ENCODE results near the gene RAB27B.

The RAB27B gene

GRCh38 chr18:54872681-54873080, 44.4 kb downstream of the RAB27B start:
- no peak overlapping the region for H2AFZ ChIP-seq (ENCODE audit: low read depth)
- no peak overlapping the region for H3K27ac ChIP-seq

DNA sequence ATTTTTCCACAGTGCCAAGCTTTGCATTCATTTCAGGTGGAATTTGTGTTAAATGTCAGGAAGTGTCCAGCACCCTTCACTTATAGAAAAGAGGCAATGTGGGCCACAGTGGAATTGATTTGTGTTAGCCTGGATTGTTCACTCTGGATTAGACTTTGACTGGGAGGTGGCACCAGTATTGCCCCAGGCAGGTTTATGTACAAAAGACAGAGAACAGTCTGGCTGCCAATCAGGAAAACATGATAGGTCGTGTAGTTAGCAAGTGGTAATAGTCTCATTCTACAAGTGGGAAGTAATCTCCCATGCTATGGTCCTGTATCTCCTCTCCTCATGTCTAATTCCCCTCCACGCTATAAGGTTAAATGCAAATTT, 45.6 kb downstream of the RAB27B start:
- H3K27me3 ChIP-seq (ENCODE audit: insufficient read depth, low read depth) = no peaks in the 10 kb centered on the region
- no peak overlapping the region for H3K9ac ChIP-seq
- H4K20me1 ChIP-seq (ENCODE audit: insufficient read depth) = no peaks in the 10 kb centered on the region
- no peaks in the 10 kb centered on the region for H3K36me3 ChIP-seq (ENCODE audit: insufficient read depth)
- no peak overlapping the region for H2AFZ ChIP-seq (ENCODE audit: low read depth)
- H3K4me2 ChIP-seq = no peak overlapping the region
- H3K27ac ChIP-seq = no peak overlapping the region
- H3K4me3 ChIP-seq (IDR thresholded peaks at IDR 0.05; ENCODE audit: insufficient read depth, low read depth, low read length) = no peak overlapping the region
- TF ChIP-seq, protein P1, sequence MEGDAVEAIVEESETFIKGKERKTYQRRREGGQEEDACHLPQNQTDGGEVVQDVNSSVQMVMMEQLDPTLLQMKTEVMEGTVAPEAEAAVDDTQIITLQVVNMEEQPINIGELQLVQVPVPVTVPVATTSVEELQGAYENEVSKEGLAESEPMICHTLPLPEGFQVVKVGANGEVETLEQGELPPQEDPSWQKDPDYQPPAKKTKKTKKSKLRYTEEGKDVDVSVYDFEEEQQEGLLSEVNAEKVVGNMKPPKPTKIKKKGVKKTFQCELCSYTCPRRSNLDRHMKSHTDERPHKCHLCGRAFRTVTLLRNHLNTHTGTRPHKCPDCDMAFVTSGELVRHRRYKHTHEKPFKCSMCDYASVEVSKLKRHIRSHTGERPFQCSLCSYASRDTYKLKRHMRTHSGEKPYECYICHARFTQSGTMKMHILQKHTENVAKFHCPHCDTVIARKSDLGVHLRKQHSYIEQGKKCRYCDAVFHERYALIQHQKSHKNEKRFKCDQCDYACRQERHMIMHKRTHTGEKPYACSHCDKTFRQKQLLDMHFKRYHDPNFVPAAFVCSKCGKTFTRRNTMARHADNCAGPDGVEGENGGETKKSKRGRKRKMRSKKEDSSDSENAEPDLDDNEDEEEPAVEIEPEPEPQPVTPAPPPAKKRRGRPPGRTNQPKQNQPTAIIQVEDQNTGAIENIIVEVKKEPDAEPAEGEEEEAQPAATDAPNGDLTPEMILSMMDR (conservative IDR thresholded peaks at IDR 0.05; ENCODE audit: low read depth, low read length) = no peak
- no peaks in the 10 kb centered on the region for H3K4me1 ChIP-seq (ENCODE audit: low read depth, poor library complexity, severe bottlenecking)
- H3K79me2 ChIP-seq (ENCODE audit: insufficient read depth, low read depth) = no peaks in the 10 kb centered on the region

More at GRCh38 chr18:54872681-54873080, 44.4 kb downstream of the RAB27B start:
- TF ChIP-seq, protein P1 (conservative IDR thresholded peaks at IDR 0.05; ENCODE audit: low read depth, low read length) = no peak
- no peaks in the 10 kb centered on the region for H4K20me1 ChIP-seq (ENCODE audit: insufficient read depth)
- H3K9ac ChIP-seq = no peak overlapping the region
- no peak overlapping the region for H3K4me2 ChIP-seq
- no peaks in the 10 kb centered on the region for H3K27me3 ChIP-seq (ENCODE audit: insufficient read depth, low read depth)
- H3K79me2 ChIP-seq (ENCODE audit: insufficient read depth, low read depth) = no peaks in the 10 kb centered on the region
- no peak overlapping the region for H3K4me3 ChIP-seq (IDR thresholded peaks at IDR 0.05; ENCODE audit: insufficient read depth, low read depth, low read length)
- H3K4me1 ChIP-seq (ENCODE audit: low read depth, poor library complexity, severe bottlenecking) = no peaks in the 10 kb centered on the region
- H3K36me3 ChIP-seq (ENCODE audit: insufficient read depth) = no peaks in the 10 kb centered on the region

GRCh38 chr18:54875063-54875462, 46.8 kb downstream of the RAB27B start:
- Histone ChIP-seq H2AFZ (ENCODE audit: low read depth) (no peak overlapping the region), H3K27ac (no peak overlapping the region), H3K79me2 (ENCODE audit: insufficient read depth, low read depth) (no peaks in the 10 kb centered on the region), H4K20me1 (ENCODE audit: insufficient read depth) (no peaks in the 10 kb centered on the region), H3K4me3 (IDR thresholded peaks at IDR 0.05; ENCODE audit: insufficient read depth, low read depth, low read length) (no peak overlapping the region), H3K36me3 (ENCODE audit: insufficient read depth) (no peaks in the 10 kb centered on the region), H3K9ac (no peak overlapping the region), H3K4me2 (no peak overlapping the region), H3K4me1 (ENCODE audit: low read depth, poor library complexity, severe bottlenecking) (no peaks in the 10 kb centered on the region), H3K27me3 (ENCODE audit: insufficient read depth, low read depth) (no peaks in the 10 kb centered on the region)
- TF ChIP-seq, protein P1 (conservative IDR thresholded peaks at IDR 0.05; ENCODE audit: low read depth, low read length) = no peak

DNA sequence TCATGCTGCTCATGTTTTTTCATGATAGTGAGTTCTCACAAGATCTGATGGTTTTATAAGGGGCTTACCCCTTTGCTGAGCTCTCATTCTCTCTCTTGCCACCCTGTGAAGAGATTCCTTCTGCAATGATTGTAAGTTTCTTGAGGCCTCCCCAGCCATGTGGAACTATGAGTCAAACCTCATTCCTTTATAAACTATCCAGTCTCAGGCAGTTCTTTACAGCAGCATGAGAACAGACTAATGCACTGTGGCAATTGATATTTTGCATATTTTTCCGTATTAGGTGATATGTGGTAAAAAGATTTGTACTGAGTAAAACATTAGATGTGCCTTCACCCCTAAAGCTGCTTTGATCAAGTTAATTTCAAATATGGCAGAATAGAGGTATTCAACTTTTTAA, 48.8 kb downstream of the RAB27B start:
- TF ChIP-seq, protein P1 (conservative IDR thresholded peaks at IDR 0.05; ENCODE audit: low read depth, low read length) = no peak
- Histone ChIP-seq H3K36me3 (ENCODE audit: insufficient read depth) (no peaks in the 10 kb centered on the region), H4K20me1 (ENCODE audit: insufficient read depth) (no peaks in the 10 kb centered on the region), H3K79me2 (ENCODE audit: insufficient read depth, low read depth) (no peaks in the 10 kb centered on the region), H3K27ac (no peak overlapping the region), H2AFZ (ENCODE audit: low read depth) (no peak overlapping the region), H3K27me3 (ENCODE audit: insufficient read depth, low read depth) (no peaks in the 10 kb centered on the region), H3K4me2 (no peak overlapping the region), H3K9ac (no peak overlapping the region), H3K4me3 (IDR thresholded peaks at IDR 0.05; ENCODE audit: insufficient read depth, low read depth, low read length) (no peak overlapping the region), H3K4me1 (ENCODE audit: low read depth, poor library complexity, severe bottlenecking) (no peaks in the 10 kb centered on the region)

Data from KMS-11 (cell line).